NCI-H2107 treated with DMSO at 0.1 percent for 48 hours (cell line): Measurements from ENCODE around the gene FBXO36.
A peak's percentile ranks its signal among the peaks of the same experiment; 100 is the strongest.
"Not testable (repeated sequence)": the region's sequence is repeated elsewhere in the genome, so short reads cannot be mapped to it uniquely, and the experiment has no call there.

ENCODE experiments used
- DNase-seq: peaks from one replicate; lab custom pipeline; 2025; ENCODE audit not compliant: unreplicated experiment; lab: John Stamatoyannopoulos, UW

The FBXO36 gene

GRCh38 chr2:229922449-229923386, at the start of gene FBXO36:
FBXO36 (plus strand) TSS chr2:229922503; CDS start chr2:229922514, 11 bp downstream.
- peak; percentile 63 for DNase-seq

GRCh38 chr2:229873123-229873581, 49.2 kb upstream of the FBXO36 start:
- DNase-seq: no peak

- DNase-seq: no peak
Observed at GRCh38 chr2:229874647-229875046, 47.7 kb upstream of the FBXO36 start.

GRCh38 chr2:229875549-229875948, 46.8 kb upstream of the FBXO36 start:
- no peak for DNase-seq

GRCh38 chr2:229879191-229879950, 42.9 kb upstream of the FBXO36 start:
- no peak for DNase-seq

GRCh38 chr2:229880892-229881586, 41.3 kb upstream of the FBXO36 start:
- no peak for DNase-seq

- no peak for DNase-seq
Observed at GRCh38 chr2:229882583-229882982, 39.7 kb upstream of the FBXO36 start.

GRCh38 chr2:229884775-229885699, 37.3 kb upstream of the FBXO36 start:
- DNase-seq: no peak

- DNase-seq: no peak
Observed at GRCh38 chr2:229887441-229887840, 34.9 kb upstream of the FBXO36 start.

GRCh38 chr2:229888031-229888430, 34.3 kb upstream of the FBXO36 start:
- no peak for DNase-seq

- no peak for DNase-seq
Observed at GRCh38 chr2:229889023-229889422, 33.3 kb upstream of the FBXO36 start.

- DNase-seq: no peak
Observed at GRCh38 chr2:229896857-229897256, 25.4 kb upstream of the FBXO36 start.

GRCh38 chr2:229899604-229900003, 22.7 kb upstream of the FBXO36 start:
- no peak for DNase-seq

- no peak for DNase-seq
Observed at GRCh38 chr2:229900012-229900411, 22.3 kb upstream of the FBXO36 start.

- DNase-seq: not testable (repeated sequence)
Observed at GRCh38 chr2:229900514-229900913, 21.8 kb upstream of the FBXO36 start.

- no peak for DNase-seq
Observed at GRCh38 chr2:229901819-229902218, 20.5 kb upstream of the FBXO36 start.

- DNase-seq: no peak
Observed at GRCh38 chr2:229903037-229903436, 19.3 kb upstream of the FBXO36 start.

GRCh38 chr2:229905601-229906000, 16.7 kb upstream of the FBXO36 start:
- DNase-seq: no peak

- no peak for DNase-seq
Observed at GRCh38 chr2:229909090-229909489, 13.2 kb upstream of the FBXO36 start.

GRCh38 chr2:229910147-229910831, 12.0 kb upstream of the FBXO36 start:
- no peak for DNase-seq
